Activated CD8-positive, alpha-beta memory T cell treated with anti-CD3 and anti-CD28 coated beads, Interleukin-2, amount 50 U/mL, for 1 hour (primary cell): ENCODE measurements around the gene FGGY.

Source experiments
- DNase-seq: peaks from one replicate; pipeline ENCODE4 v3.0.0-alpha.2; 2020; ENCODE audit errors: extremely low read depth

The FGGY gene

DNA sequence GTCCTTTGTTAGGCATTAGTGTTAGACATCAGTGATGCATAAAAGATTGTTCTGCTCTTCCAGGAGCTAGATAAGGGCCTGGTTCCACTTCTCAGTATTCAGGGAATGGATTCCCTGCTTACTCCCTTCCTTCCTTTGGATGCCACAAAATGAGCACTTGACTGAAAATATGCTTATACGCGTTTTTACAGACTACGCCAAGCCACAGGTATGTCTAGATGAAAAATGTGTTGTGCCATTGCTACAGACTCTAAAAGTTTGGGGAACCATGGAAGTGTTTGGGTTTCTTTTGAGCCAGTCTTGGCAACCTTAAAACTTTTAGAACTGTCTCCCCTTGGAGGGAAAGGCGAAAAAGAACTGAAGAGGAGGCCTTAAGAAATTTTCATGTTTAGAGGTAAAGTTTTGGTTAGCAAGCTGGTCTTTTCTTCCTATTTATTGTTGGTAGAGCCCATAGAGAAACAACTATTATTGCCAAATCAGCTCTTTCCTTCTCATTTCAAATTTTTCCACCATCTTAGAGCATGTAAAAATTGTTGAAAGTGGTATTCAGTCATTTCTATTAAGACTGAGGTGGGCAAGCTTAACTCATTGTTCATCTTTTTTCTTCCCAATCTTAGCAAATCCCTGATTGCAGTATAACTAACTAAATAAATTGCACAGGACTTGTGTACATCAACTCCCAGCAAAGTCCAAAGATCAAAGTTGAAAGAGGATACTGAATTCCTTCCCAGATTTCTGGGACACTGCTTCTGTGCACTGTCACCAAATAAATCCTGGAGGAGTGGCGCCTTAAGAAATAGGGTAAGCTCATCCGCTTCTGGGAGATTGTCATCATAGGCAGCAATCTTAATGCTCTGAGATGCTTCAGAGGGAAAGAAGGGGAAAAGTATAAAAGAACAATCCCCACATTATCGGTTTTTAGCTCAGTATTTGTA lies 18.9 kb downstream of the FGGY start:
- no peak for DNase-seq

DNA sequence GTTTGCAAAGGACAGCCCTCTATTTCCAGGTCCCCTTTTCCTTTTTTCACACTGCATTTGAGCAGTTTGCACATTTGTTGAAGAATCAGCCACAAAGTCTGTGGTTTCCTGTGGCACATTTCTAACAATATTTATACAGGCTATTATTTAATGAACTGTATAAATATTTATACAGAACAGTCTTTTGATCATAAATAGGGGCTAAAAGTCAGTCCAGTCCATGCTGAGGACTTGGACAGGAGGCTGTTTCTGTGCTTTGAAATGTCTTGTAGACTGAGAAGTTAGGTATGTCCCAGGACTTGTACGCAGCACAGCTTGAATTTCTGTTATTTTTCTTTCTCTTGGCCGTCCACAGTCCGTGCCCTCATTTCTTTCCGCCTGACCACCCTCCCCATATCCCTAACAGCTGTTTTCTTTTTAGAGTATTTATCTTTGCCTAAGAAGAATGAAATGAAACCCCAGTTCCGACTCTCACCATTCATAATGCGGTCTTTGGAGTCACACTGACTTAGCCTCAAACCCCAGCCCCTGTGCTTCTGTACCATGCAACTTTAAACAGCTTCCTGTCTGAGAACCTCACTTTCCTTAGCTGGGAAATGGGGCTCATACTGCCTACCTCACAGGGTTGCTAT lies 19.7 kb downstream of the FGGY start:
- DNase-seq, result no peak

DNA sequence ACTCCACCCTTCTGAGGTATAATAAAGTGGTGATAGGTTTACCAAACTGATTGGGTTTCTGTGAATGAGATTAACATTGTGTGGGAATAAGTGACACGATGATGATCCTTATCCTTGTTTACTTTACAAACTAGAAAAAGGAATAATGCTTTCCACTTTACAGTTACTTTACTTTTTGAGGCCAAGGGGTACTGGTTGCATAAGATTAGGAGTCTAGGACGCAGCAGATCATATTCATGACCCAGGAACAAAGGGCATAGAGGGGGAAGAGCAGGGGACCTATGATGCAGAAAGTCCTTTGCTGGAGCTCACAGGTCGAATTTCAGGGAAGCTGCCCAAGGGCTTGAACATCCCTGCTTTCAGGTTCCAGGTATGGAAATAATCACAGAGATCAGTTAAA lies 20.4 kb downstream of the FGGY start:
- DNase-seq, result no peak

DNA sequence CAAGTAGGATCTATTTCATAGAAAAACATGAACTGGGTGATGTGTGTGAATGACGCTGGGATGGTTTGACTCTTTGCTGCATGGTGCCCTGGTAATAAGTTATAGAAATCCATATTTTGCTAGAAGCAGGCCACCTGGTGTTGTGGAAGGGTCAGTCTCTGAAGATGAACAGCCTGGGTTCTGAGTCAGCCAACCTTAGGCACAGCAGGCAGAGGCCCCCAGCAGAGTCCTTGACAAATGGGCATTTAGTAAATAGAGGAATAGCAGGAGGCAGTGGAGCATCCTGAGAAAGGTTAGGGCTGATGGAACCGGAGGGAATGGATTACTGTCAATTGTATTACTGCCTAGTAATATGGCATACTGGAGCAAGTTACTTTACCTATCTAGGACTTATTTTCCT lies 20.9 kb downstream of the FGGY start:
- DNase-seq, result no peak

DNA sequence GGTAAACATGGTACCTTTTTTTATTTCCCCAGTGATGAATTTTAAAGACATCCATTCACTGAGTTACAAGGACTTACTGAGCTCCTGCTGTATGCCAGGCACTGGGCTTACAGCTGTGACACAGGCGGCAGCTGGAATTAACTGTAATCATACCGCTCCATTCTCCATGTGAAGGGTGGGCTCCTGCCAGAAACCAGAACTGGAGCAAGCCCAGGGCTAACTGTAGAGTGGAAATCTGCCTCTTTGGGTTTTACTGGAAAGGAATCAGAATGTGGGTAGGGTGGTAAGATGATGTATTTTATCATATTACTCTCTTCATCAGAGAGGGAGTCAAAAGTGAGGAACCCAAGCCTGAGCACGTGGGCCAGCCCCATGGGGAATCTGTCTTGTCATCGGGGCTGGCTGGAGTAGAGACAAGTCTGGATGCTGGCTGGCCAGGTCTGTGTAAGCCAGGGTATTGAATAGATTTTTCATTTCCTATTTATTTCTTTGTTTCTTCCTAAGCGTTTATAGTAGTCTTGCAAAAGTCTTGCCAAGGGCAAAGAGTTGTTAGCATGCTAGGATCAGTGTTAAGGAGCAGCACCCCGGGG lies 21.5 kb downstream of the FGGY start:
- DNase-seq, result no peak

DNA sequence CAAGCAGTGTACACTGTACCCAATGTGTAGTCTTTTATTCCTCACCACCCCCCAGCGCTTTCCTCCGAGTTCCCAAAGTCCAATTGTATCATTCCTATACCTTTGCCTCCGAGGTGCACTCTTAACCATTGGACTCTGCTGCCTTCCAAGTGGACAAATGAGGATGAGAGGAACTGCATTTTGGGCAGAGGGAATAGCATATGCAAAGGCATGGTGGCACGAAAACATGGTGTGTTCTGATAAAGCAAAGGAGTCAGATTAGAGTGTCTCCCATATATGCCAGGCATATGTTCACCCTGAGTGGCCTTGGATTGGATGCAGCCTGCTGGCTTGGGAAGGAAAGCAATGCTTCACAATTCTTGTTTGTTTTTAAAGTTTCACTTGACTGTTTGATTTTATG lies 25.5 kb downstream of the FGGY start:
- no peak for DNase-seq

DNA sequence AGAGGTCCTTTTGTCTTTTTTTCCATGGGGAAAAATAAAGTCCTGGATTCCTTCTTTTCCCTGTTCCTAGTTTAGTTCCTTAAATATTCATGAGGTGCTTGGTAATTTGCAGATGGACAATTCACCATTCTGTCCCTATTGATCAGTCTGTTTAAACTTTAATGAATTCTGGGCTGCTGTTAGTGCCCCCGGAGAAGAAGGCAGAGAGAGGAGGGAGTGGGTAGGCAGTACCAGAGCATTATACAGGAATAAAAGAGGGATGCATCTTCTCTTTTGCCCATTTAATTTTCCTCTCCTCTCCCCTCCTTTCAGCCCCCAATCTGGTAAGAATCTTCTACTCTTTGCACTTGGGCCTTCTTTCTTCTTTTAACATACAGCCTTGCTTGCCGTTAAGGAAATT lies 25.9 kb downstream of the FGGY start:
- no peak for DNase-seq

DNA sequence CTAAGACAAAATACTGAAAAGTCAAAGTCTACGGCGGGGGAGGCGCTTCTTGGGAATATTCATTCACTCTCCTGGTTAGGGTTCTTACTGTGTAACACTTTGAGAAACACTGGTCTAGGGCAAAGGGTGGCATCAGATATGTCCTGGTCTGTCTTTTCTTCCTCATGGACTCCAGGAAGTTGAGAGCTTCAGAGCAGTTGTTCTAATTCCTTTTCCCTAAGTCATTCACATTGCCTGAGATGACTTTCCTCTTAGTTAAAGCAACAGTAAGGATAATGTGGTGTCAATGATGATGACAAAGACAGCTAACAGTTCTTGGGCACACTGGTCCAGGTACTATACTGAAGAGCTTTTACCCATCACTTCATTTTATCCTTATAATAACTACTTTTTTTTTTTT lies 27.0 kb downstream of the FGGY start:
- DNase-seq, result no peak

DNA sequence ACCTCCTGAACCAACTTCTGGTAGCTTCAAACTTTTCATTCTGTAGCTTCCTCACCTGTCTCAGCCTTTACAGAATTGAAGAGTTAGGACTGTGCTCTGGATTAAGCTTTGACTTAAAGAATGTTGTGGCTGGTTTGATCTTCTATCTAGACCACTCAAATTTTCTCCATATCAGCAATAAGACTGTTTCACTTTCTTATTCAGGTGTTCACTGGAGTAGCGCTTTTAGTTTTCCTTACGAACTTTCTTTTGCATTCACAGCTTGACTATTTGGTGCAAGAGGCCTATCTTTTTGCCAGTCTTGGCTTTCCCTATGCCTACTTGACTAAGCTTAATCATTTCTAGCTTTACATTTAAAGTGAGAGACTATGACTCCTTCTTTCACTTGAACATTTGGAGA lies 31.5 kb downstream of the FGGY start:
- no peak for DNase-seq

DNA sequence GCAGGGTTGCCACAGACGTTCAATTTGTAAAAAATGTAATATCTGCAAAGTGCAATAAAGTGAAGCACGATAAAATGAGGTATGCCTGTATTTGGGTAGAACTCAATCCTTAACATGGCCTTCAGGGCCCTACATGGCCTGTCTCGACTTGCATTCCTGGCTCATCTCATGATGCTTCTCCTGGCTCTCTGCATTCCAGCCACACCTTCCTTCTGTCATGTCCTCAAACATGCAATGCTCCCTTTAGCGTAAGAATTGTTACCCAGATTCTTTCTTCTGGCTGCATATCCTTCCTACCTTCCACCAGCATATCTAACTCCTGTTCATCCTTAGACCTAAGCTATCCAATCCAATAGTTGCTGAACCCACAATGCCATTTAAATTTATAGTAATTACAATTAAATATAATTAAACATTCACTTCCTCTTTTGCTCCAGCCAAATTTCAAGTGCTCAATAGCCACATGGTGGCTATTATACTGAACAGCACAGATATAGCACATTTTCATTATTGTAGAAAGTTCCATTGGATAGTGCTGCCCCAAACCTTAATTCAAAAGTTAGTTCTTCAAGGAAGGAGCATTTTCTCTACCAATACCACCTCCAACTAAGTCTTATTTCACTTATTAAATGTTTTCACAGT lies 32.6 kb downstream of the FGGY start:
- DNase-seq, result no peak

DNA sequence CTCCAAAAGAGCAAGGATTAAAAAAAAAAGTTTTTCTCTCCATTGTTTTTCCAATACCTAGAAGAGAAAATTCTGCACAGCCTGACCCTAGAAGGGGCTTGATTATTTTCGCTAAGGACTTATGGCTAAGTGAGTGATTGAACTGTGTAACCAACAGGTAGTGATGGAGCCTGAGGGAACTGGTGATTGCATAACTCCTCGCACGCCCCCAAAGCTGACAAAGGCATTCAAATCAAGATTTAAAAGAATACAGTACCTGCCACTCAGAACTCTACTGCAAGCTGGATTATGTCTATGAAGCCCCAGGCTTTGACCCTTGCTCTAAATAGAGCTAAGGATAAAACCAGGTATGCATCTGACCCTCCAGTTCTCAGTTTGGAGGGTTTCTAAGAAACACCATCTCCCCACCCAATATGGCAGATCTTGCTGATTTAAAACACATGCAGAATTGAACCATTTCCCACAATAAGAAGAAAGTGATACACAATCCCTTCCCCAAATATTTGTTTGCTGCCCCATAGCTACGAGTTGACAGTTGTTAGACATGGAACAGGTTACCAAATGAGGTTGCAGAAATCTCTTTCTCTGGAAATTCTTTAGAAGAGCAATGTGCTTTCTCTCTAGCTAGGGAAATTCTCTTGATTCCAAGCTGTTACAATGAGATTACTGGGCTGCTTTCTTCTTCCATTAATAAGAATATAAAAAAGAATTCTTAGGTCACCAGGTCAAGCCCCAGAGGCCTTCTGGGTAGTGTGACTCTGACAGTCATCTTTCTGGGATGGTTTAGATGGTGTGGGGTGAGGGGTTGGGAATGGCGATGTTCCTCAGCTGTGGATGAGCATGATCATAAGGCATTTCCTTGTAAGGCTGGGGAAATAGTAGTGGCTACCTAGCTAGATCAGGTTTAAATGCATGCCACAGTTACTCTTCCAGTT lies 35.1 kb downstream of the FGGY start:
- no peak for DNase-seq

DNA sequence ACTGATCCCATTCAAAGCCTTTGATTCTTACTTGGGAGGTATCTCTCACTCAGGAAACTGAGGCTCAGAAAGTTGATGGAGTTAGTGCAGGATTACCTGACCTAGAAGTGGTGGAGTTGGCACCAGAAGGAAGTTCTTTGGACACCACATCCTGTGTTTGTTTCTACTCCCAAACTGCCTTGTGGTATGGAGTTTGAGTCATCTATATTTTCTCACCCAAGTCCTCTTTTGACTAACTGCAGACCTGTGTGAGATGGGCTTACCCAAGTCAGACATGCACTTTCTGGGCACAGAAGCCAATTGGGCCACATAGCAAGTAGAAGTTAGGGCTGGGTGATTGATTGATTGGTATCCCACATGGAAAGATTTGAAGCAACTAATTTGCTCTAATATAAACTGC lies 36.1 kb downstream of the FGGY start:
- no peak for DNase-seq

DNA sequence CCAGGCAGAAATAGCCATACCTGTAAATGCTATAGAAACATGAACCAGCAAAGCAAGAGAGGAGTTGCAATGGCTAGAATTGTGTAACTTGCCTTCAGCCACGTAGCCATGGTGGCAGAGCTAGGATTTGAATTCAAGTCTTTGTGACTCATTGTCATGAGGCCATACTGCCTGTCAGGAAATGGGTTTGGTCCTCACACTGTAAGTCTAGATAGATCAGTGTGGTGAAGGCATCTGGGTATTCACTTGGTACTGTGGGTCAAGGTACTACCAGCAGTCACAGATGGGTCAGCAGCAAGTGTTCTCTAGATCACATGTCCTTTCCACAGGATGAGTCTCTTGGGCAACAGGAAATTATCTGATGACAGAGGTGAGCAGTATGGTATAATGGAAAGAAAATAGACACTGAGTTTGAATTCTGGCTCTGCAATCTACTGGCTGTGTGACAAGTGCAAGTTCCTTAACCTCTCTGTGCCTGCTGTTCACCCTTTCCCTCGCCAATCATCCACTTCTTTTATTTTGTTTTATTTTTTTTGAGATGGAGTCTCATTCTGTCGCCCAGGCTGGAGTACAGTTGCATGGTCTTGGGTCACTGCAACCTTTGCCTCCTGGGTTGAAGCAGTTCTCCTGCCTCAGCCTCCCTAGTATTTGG lies 36.9 kb downstream of the FGGY start:
- DNase-seq, result no peak

DNA sequence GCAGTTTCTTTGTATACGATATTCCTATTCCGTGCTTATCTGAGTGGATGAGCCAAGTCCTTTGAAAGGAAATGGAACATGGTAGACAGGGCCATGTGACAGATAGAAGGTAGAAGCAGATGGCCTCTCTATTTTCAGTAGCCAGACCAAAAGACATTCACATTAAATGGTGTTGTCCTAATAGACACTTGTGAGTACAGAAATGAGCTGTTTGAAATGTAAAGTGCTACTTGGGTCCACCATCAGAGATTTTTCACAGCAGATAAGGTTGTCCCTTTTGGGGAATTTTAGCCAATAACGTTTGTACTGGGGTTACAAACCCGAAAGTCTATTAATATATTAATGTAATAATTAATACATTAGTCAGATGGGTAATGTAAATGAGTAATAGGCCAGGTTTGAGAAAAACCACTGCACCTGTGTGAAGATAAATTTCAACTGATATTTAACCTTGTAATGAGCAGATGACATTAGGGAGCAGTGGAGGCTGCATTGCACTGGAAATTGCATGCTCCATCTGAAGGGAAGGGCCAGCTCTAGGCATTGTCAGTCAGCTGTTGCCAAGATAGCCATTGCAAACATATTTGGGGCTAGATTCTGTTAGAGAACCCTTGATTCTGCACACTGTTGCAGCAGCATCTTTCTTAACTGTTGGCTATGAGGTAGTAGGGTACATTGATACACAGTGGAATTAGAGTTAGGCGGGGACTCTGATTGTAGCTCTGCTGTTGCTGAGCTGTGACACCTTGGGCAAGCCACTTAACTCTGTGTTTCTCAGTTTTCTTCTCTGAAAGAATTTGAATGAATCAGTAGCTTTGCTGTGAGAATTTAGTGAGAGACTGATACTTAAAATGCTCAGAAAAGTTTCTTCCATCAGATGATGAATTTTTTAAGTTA lies 43.8 kb downstream of the FGGY start:
- DNase-seq, result no peak

DNA sequence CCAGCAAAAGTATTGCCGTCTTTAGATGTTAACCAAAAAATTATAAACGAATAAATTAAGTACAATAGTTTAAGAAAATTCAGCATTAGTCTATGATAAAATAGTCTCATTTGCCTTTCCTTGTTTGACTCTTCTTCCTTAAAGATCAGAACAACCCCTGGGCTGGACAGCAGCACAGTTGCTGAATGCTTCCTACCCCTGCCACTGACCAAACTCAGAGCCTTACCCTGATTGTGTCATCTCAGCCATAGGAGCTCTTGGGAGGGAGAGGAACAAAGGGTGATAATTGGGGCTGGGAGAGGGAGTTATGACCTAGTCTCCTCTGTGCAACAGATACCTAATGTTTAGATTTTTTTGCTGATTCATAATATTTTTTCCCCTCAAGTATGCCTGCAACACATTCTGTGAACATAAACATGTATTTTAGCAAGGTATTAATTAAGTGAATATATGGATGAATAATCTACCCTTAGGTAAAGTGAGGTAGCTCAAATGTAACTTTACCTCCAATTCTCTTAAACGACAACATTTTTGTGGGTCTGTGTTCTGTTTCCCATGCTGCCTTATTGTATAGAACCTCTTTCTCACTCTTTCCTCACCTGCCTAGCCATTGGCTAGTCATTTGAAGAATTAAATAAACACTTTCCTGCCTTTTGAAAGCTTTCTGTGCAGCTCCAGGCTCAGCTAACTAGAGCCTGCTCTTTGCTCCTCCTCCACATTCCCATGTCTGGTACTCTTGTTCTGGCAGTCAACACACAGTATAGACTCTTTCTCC lies 46.1 kb downstream of the FGGY start:
- DNase-seq, result no peak

DNA sequence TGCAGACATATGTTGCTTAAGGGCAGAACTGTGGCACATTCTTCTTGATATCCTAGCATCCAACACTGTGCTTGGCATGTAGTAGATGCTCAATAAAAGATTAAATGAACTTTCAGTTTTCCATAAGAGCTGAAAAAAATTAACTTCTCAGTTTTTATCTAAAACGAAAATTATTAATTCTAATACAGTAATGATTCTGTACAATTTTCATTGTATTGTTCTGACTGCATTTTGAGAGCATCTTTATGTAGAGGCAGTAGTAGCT lies 46.6 kb downstream of the FGGY start:
- DNase-seq, result no peak

DNA sequence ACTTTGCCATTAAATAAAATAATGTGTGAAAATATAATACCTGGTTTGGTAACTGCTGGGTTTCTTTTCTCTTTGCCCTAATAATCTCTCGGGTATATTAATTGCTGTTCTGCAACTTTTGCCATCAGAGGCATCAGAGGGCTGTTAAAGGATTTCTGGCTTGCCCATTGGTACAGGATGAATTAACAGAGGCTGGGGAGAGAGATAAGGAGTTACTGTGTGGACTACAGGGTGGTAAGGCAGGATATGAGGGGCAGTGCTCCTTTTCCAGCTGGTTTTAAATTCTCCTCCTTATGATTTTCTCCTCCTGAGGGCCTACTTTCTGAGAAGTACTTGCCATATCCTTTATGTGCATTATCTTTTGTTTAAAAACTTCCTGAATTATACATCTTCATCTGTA lies 48.3 kb downstream of the FGGY start:
- DNase-seq, result no peak

DNA sequence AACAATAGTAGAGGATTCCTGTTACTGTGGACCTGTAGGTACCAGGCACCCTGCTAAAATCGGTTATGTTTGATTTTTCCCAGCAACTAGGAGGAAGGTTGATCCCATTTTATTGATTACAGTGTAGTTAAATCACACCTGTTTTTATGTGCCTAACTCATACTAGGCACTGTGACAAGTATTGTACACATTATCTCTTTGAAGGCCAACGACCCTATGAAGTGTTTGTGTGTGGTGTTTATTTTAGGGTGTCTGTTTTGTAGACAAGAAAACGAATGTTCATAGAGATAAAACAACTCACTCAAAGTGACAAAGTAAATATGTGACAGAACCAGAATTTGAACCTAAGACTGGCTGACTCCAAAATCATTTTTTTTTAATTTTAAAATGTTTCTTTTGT lies 49.5 kb downstream of the FGGY start:
- no peak for DNase-seq

DNA sequence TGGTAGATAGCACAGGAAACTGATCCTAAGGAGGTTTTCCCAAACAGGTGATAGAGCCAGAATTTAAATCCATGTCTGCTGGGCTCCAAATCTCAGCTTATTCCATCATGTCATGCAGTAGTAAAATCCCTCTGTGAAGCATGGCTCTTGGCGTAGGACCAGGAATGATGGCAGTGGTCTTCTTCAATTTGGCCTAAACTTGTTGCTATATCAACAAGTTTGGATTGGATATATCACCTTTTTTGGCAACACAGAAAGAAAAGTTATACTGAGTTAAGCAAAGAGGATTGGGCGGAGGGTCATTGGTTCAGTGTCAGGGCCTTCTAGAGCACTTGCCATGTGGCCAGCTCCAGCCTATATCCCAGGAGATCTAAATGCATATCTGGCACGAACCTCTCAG lies 52.2 kb downstream of the FGGY start:
- DNase-seq, result no peak
